8988T (cell line): ENCODE data around the gene PIK3IP1.

Experiments
- DNase-seq: peaks from one replicate; pipeline ENCODE4 v3.0.0; 2011

PIK3IP1 gene

DNA sequence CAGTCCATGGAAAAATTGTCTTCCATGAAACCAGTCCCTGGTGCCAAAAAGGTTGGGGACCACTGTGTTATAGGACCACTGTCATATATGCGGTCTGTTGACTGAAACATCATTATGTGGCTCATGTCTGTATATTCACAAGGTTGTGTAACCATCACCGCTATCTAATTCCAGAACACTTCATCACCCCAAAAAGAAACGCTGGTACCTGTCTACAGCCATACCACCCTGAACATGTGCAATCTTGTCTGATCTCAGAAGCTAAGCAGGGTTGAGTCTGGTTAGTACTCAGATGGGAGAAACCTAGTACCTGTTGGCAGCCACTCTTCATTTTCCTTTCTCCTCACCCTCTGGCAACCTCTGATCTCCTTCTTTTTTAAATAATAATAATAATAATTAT is 12.9 kb upstream of the PIK3IP1 start:
- DNase-seq = no peak

DNA sequence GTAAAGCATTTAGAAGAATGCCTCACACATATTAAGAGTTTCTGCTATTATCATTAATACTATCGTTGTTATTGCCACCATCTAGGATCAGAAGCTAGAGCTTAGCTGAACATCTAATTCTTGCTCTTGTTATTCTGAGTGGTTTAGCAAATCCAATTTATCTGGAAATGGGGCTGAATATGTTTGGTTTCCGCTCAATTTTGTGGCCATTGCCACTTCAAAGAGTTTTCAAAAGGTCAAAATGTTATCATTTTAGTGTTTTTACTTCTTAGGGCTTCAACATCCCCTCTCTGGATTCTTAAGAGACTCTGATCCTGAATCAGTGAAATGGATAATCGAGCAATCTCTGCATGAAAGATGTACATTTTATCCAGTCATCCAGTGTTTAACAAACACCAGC is 10.2 kb upstream of the PIK3IP1 start:
- DNase-seq = no peak

DNA sequence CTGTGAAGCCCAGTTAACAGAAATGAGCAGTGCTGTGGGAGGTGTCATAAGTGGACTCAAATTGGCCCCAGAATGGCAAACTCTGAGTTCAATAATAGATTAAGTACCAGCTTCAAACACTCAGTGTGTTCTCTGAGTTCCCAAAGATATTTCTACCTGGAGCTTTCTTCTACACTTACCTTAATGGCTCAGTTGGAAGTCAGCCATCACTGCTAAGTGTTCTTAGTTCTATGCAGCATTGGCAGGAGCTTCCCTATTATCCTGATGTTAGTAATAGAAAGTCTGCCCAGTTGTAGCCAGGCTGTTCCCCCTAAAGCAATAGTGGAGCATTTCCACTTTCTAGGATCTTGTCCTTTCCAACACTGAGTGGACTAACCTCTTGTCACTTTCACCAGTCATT is 9.7 kb upstream of the PIK3IP1 start:
- DNase-seq = no peak

DNA sequence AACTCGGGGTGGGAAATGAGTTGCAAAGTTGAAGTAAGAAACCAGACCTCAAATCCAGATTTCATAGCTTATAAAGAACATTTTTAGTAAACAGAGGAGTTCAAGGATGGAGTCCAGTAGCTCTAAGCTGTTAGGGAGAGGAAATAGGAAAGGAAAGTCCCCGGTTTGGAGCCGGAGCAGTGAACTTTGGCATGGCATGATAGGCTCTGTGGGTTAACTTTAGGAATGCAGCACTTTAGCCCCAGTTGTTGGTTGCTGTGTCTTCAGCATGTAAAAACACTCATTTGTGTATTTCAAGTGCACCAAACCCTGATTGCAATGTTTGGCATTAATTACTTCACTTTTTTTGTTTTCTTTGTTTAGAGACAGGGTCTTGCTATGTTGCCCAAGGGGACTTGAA is 8.6 kb upstream of the PIK3IP1 start:
- no peak for DNase-seq

DNA sequence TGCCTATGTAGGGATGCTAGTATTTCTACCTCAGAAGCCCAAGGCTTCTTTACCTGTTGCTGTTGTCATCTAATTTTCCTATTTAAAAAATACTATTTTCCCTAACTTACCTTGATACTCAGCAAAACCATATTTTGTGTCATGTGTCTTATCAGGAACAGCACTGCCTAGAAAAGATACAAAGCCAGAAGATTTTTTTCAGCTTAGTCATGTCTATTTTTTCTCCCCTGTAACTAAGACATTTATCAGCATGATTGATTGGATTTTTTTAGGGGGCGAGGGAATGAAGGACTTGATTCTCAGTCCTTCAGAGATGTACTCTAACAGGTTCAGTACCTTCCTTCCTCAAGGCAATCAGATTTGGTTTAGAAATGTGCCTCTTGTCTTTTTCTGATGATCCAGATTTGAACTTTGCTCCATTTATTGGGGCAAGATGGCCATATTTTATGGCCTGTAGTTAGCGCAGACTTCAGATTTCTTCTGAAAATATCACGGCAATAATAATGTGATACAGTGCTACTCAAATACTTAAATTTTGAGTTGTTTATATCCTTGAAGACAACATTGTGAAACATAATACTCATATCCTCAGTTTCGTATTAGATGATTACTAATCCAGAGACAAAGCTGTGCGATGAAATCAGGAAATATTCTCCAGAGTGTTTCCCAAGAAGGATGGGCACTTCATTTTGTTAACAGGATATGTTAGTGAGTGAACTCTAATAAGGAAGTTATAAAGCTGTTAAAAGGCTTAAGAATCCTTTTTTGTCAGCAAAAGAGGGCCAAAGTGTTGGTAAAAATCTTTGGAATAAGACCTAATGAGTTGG is 3.8 kb upstream of the PIK3IP1 start:
- DNase-seq = no peak

DNA sequence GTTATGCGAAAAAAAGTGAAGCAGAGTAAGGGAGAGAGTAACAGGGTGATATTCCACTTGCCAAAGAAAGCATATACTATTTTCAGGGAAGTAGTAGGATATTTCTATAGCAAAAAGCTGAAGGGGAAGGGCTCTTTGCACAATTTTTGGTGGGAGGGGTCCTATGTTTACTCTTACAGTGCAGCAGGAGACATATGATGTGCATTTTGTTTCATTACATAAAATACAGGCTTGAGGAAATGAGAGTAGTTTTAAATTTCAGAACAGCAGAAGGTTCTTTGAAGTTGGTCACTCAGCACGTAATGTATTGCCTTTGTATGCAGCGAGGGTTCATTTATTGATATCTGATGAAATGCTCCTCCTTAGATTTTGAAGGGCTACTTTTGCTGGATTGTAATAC is 3.1 kb upstream of the PIK3IP1 start:
- DNase-seq = no peak

DNA sequence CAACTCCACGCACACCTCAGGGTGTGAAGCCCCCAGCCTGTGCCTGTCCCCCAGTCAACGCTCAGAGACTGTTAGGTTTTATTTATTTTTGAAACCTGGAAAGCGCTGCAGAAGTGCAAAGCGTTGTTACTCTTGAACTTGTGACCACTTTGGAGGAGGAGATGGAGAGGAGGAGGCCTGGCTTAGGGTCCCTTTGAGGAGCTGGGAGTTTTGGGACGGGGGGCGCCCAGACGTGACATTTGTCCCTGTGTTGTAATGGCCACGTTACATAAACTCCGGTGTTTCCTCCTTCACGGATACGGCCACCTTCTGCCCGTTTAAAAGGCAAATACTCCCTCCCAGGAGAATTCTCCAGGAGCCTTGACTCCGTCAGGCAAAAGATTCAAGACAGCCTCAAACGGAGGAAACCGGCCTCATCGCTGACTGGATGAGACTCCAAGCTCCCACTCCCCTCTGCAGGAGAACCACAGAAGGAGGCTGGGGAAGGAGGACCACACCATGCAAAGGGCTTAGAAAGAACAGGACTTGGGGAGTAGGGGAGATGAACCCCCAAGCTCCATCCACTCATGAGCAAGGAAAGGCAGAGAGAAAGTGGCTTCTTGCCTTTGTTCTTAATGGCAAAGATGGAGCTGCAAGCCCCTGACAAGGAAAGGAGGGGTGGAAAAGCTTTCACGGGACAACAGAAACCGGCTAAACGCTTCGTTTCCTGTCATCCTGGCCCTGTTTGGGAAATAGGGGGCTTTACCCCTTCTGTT is 630 bp downstream of the PIK3IP1 start:
- DNase-seq = no peak

DNA sequence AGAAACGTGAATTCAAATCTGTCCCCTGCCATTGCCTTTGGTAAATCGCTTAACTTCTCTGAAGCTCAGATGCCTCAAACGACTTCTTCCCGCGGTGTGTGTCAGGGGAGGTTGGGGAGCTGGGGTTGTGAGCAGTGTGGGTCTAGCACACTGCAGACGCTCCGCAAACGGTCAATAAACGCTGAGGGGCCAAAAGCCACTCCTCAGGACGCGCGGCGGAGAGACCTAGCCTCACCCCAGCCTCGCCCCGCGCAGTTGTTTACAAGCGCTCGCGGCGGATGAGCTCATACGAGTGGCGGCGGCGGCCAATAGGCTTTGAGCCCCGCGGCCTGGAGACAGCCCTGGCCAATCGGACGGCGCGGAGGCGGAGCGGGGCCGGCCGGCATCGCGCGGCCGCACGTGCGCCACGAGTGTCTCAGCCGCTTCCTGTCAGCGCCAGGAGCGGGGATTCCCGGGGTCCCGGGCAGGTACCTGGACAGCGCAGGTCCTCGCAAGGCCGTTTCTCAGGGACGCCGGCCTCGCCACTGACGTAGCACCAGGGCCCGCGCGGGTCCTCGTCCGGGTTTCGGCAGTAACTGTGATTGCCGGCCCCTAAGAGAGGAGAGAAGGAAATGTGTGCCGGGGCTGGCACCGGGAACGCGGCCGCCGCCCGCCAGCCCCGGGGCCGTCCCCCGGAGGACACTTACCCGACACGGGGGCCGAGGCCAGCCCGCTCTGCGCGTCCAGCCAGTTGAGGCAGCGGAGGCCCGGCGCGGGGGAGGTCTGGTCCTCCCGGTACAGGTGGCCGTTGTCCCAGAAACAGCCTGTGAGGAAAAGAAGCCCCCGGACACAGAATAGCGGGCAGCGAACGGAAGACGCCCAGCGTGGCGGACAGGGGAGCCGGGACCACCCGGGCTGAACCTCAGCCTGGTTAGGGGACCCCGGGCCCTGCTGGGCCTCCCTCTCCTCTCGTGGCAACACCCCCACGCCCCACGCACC is 1.5 kb downstream of the PIK3IP1 start:
- DNase-seq = peak; percentile 78

DNA sequence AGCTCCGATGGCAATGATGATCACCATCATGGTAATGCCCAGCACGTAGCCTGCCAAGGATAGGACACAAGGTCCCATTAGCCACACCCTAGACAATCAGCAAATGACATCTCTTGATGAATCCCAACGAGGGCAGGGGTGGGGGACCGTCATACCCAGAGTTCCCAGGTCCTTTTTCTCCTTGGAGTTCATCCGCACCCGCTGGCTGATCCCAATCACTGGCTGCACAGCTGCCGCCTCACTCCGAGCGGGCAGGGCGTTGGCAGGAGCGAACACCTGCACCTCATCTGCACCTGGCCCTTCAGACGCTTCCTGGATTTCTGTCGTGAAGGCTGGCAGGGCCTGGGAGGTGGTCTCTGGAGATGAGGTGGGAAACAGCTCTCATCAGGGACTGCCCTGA is 2.9 kb downstream of the PIK3IP1 start:
- no peak for DNase-seq

DNA sequence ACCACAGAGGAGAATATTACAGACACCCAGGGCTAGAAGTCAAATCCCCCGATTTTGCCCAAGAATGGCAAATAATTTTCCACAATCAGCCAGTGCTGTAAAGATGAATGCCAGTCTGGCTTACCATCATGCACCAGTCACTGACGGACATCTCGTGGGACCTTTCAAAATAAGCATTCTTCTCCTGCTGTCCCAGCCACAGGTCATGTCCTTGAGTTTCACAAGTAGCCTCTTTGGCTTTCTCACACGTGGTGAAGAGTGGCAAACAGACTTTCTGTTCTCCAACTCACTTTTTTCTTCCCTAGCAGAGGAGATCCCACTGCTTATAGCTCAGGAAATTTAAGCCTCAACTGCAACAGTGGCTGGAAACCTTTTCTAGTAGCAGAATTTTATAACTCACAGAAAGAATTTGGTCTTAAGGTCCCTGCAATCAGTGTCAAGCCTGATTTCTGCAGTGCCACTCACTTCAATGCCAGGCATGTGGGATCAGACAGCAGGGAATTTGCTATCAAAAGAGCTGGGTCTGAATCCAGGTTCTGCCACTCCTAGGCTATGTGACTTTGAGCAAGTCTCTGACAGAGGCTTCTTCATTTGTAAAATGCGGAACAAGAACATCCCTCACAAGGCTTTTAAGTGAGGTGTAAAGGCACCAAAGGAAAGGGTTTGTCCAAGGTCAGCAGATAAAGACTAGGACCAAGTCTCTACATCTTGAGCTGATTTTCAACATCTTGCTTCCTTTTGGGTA is 3.6 kb downstream of the PIK3IP1 start:
- no peak for DNase-seq

DNA sequence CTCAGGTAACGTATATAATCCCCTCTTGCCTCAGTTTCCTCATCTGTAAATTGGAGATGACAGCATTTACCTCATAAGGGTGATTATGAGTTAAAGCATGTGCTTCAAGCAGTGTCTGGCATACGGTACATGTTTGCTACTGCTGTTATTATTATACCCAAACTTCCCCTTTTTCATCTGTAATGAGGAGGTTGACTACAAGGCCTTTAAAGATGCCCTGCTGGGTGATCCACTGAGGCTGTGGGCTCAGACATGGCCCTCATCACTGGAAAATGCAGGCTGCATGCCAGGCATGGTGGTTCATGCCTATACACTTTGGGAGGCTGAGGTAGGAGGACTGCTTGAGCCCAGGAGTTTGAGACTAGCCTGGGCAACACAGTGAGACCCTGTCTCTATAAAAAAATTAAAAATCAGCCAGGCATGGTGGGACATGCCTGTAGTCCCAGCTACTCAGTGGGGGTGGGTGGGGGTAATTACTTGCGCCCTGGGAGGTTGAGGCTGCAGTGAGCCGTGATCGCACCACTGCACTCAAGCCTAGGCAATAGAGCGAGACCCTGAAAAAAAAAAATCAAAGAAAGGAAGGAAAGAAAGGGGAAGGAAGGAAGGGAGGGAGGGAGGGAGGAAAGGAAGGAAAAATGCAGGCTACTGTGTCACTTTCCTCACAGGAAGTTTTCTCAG is 4.3 kb downstream of the PIK3IP1 start:
- DNase-seq = no peak

DNA sequence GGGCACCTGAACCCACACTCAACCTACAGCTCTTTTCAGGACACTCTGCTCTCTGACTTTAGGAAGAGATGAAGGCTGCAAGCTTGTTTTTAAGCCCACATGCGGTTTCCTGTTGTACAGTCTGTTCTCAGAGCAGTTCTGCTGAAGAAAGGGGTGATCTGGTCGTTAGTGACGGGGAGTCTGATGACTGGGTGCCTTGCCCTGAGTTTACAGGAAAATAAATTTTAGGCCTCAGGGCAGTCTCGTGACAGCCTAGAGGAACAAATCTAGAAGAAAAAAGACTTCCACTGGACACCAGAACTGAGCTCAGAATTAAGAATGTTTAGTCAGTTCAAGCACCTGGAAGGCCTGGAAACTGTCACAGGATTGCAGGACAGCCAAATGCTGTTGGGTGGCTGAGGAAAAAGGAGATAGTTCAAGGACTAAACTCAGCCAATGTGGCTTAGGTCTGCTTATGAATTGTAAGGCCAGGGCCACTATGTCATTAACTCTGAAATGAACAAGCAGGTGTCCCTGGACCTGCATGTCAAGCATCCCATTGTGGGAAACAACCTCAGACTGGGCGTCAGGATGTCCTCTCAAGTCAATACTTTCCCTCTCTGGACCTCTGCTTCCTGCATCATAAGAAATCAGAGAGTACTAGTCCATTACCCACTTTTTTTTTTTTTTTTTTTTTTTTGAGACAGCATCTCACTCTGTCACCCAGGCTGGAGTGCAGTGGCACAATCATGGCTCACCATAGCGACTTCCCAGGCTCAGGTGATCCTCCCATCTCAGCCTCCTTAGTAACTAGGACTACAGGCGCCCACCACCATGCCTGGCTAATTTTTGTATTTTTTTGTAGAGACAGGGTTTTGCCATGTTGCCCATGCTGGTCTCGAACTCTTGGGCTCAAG is 5.7 kb downstream of the PIK3IP1 start:
- no peak for DNase-seq

DNA sequence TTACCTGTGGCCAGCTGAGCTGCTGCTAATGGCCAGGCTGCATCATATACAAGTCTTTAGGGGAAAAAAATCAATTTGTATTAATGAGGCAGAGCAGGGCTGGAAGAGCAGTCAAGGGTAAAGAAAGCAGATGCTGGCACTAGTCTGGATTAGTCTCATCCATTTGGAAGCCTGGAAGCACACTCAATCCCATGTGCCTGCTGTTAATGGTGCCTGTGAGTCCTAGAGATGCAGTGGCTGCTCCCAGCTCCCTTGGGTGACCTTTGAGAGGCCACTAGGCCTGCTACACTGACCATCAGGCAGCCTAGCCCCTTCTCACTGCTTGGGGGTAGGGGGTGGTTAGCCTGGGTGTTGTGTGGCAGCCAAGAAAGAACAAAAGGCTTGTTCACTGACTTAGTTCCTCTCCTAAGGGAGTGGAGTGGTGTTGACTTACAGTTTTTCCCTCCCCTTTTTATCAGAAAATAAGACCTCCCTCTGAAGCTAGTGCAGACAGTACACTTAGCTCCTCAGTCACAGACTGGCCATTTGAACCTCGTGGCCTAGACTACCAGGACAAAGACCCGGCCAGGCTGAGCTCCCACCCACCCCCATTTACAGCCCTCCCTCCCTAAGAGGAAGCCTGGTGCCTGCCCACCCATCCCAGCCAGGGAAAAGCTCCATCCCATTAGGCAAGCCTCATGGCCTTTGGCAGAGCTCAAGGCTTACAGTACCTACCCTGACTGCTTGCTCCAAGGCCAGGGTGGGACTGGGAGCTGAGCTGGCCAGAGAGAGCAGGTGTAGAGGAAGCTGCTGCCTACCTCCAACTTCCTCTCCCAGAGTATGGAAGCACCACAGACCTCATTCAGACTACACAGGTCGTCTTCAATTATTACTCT is 7.8 kb downstream of the PIK3IP1 start:
- DNase-seq = no peak

DNA sequence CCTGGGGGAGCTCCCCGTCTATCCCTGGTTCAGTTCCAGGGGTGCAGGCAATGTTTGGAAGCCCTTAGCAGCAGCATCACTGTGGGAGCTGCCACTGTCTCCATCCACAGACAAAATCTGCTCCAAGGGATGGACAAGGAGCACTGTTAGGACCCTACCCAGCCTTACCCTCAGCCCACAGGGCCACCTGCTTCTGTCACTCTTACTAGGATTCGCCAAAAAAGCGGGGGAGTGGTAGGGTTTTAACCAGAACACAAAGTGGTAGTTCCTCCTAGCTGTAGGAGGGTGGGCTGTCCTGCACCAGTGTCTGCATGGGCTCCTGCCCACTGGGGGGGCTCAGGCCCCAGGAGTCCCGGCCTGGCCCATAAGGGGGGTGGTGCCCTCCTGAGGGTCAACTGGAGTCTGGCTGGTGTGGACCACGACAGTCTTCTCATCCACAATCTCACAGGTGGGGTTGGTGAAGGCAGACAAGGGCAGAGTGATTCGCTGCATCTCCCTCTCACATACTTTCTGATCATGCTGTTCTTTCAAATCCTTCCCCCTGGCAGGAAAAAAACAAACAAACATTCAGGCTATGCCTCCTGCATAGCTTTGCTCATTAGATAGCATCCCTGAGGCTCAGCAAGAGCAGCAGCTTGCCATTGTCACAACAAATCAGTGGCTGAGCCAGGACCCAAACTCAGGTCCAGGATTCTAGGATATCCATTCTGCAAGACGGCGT is 9.4 kb downstream of the PIK3IP1 start:
- DNase-seq = no peak

DNA sequence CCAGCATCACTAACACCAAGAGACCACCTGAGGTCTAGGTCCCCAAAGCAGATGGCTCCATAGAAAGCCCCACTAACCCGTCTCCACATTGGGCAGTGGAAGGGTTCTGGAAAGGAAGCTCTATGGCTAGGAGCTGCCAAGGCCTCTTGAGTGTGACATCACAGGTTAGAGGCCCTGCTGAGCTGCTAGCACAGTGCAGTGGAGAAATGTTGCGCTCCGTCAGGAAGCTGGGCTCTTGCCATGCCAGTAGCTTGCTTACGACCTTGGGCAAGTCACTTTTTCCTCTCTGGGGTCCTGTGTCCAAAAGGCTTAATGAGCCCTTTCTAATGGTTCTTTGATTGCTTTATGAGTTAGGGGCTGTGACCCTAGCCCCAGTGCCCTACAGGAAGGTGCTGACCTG is 10.6 kb downstream of the PIK3IP1 start:
- no peak for DNase-seq

DNA sequence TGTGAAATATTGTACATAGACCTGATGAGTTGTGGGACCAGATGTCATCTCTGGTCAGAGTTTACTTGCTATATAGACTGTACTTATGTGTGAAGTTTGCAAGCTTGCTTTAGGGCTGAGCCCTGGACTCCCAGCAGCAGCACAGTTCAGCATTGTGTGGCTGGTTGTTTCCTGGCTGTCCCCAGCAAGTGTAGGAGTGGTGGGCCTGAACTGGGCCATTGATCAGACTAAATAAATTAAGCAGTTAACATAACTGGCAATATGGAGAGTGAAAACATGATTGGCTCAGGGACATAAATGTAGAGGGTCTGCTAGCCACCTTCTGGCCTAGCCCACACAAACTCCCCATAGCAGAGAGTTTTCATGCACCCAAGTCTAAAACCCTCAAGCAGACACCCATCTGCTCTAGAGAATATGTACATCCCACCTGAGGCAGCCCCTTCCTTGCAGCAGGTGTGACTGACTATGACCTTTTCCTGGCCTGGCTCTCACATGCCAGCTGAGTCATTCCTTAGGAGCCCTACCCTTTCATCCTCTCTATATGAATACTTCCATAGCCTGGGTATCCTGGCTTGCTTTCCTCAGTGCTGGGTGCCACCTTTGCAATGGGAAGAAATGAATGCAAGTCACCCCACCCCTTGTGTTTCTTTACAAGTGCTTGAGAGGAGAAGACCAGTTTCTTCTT is 12.3 kb downstream of the PIK3IP1 start:
- DNase-seq = no peak

DNA sequence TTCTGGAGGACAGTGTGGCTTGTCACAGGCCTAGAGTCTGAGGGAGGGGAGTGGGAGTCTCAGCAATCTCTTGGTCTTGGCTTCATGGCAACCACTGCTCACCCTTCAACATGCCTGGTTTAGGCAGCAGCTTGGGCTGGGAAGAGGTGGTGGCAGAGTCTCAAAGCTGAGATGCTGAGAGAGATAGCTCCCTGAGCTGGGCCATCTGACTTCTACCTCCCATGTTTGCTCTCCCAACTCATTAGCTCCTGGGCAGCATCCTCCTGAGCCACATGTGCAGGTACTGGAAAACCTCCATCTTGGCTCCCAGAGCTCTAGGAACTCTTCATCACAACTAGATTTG is 13.0 kb downstream of the PIK3IP1 start:
- no peak for DNase-seq

DNA sequence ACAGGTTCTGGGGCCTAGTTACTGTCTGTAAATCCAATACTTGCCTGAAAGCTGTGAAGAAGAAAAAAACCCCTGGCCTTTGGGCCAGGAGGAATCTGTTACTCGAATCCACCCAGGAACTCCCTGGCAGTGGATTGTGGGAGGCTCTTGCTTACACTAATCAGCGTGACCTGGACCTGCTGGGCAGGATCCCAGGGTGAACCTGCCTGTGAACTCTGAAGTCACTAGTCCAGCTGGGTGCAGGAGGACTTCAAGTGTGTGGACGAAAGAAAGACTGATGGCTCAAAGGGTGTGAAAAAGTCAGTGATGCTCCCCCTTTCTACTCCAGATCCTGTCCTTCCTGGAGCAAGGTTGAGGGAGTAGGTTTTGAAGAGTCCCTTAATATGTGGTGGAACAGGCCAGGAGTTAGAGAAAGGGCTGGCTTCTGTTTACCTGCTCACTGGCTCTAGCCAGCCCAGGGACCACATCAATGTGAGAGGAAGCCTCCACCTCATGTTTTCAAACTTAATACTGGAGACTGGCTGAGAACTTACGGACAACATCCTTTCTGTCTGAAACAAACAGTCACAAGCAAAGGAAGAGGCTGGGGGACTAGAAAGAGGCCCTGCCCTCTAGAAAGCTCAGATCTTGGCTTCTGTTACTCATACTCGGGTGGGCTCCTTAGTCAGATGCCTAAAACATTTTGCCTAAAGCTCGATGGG is 13.5 kb downstream of the PIK3IP1 start:
- no peak for DNase-seq
